Heart right ventricle (tissue), 16 donors: Measurements from ENCODE around the gene SYNPO2. TPM values are rescaled to one million over a fixed set of nuclear protein-coding genes. Genes with fewer than 3 reads are reported as not detected.

Source experiments
- ATAC-seq, 8 donors: fragments of 200-7000 bp; cut with Tn5 transposase; one replicate each; pipeline ENCODE4 v1.9.1; 2020; ENCODE audit warnings: mild to moderate bottlenecking in 8 of 8, moderate library complexity in 8 of 8, moderate number of reproducible peaks in 1 of 8
- DNase-seq, 2 donors: peaks; one replicate each; pipeline ENCODE4 v3.0.0-alpha.2; 2020
- H3K27ac ChIP-seq, 10 donors: fragments of 200-600 bp; sonication (generic) in 2 of 10; one replicate each; pipeline versions ENCODE4 v1.5.0 to v1.8.0; 2020 to 2022; ENCODE audit warnings: mild to moderate bottlenecking in 3 of 10
- H3K27me3 ChIP-seq, 7 donors: fragments of 200-600 bp; one replicate each; pipeline ENCODE4 v1.8.0; 2021 to 2022; ENCODE audit warnings: mild to moderate bottlenecking in 2 of 7
- H3K36me3 ChIP-seq, 9 donors: fragments of 200-600 bp; sonication (generic) in 1 of 9; one replicate each; pipeline versions ENCODE4 v1.5.0 to v1.8.0; 2020 to 2022; ENCODE audit warnings: mild to moderate bottlenecking in 2 of 9
- H3K4me1 ChIP-seq, 9 donors: fragments of 200-600 bp; sonication (generic) in 1 of 9; one replicate each; pipeline versions ENCODE4 v1.5.0 to v1.8.0; 2020 to 2022; ENCODE audit warnings: mild to moderate bottlenecking in 4 of 9
- H3K4me3 ChIP-seq, 10 donors: fragments of 200-600 bp; sonication (generic) in 2 of 10; one replicate each; pipeline versions ENCODE4 v1.5.0 to v1.8.0; 2020 to 2022; ENCODE audit warnings: mild to moderate bottlenecking in 7 of 10, moderate library complexity in 2 of 10
- H3K9me3 ChIP-seq, 11 donors: fragments of 200-600 bp in 10 of 11; sonication (generic) in 2 of 11; one replicate each; pipeline versions ENCODE4 v1.5.0 to v1.8.0; 2013 to 2022; ENCODE audit warnings: mild to moderate bottlenecking in 2 of 11, control low read depth in 1 of 11, moderate library complexity in 1 of 11
- WGBS, 2 donors: extraction: QIAGEN DNeasy Blood & Tissue Kit; methylation state at CpG; one replicate each; pipeline ENCODE4 v1.1.7; 2013; ENCODE audit warnings: inconsistent platforms in 1 of 2; 5-methylcytosine and 5-hydroxymethylcytosine counted together
- intact Hi-C, 10 donors: fragments of 100-400 bp; cut with DNase I; formaldehyde crosslinking; loops; one replicate each; pipeline versions ENCODE4 v1.11.1 to v1.14.2; 2022
- polyA plus RNA-seq, 2 donors: library from polyadenylated mRNA; stranded (reverse); fragments of 200-250 nt; gene quantifications; one replicate each; pipeline ENCODE4 v1.2.3, GENCODE V29; 2013
- total RNA-seq, 10 donors: library from RNA; stranded (reverse); fragmentation: NEBNext Ultra II Directional in 3 of 10; extraction: Animal tissue kit (Norgen Biotek cat#: 25700) in 3 of 10; gene quantifications; one replicate each; pipeline versions ENCODE4 v1.2.1 to v1.2.4, GENCODE V29; 2021 to 2023
- TF ChIP-seq, protein P1 (sequence below), 9 donors: fragments of 200-600 bp; sonication (generic) in 2 of 9; IDR thresholded peaks; one replicate each; pipeline versions ENCODE4 v1.5.0 to v1.8.0; 2021 to 2022; ENCODE audit warnings: antibody characterized with exemption in 9 of 9, mild to moderate bottlenecking in 5 of 9, moderate library complexity in 1 of 9
- donor health status: Arrhythmogenic right ventricular cardiomyopathy.
- donor health status: ischemic (EF 13 %, LVEDD 7.1; RV severe dilation, severe dysfunction).
- donor health status: healthy with polysubstance abuse.
- donor health status: DM: no; HTN: yes; CAD: no.
- donor health status: DM: no; HTN: no; CAD: no.
- donor health status: ischemic (EF 25% LVEDD 6.9; RV normal size, moderate dysfunction).
- donor health status: ischemic (EF 25% LVEDD 5.7; RV mildly dilated, moderate dysfunction).
- donor health status: healthy.
- donor health status: DM: yes; HTN: yes; CAD: no.
- donor health status: Ischemic cardiomyopathy.
- donor health status: ischemic (EF 35%, LVEDD 5.7; RV mildly dilated, moderate dysfunction).
- donor health status: nonischemic (EF 11% LVEDD 7.7; RV severe dilation, severe dysfunction).
- donor health status: DM: yes; HTN: yes; CAD: no.
- donor health status: PGD.
- donor health status: ischemic (EF 29% LVEDD 5.4; RV normal size, mild dysfunction).
- donor health status: nonischemic (EF 23%, LVEDD 6.1; RV moderate dilation, normal function).

The SYNPO2 gene
- total and polyA plus RNA-seq, 12 donors = 27.5 to 405 (median 244) TPM

GRCh38 chr4:118904935-118905334 lies 16.3 kb downstream of the SYNPO2 start:
- 32 to 50% methylated on average over 2 of the region's 2 CpGs for WGBS, 2 donors
- peaks cover 4 to 82% (median 52%) of the 10 kb centered on the region in 9 donors for H3K4me1 ChIP-seq
- peak overlapping the region in 9 of 10 donors; percentile 4 to 89 (median 68) for H3K27ac ChIP-seq
- TF ChIP-seq, protein P1, sequence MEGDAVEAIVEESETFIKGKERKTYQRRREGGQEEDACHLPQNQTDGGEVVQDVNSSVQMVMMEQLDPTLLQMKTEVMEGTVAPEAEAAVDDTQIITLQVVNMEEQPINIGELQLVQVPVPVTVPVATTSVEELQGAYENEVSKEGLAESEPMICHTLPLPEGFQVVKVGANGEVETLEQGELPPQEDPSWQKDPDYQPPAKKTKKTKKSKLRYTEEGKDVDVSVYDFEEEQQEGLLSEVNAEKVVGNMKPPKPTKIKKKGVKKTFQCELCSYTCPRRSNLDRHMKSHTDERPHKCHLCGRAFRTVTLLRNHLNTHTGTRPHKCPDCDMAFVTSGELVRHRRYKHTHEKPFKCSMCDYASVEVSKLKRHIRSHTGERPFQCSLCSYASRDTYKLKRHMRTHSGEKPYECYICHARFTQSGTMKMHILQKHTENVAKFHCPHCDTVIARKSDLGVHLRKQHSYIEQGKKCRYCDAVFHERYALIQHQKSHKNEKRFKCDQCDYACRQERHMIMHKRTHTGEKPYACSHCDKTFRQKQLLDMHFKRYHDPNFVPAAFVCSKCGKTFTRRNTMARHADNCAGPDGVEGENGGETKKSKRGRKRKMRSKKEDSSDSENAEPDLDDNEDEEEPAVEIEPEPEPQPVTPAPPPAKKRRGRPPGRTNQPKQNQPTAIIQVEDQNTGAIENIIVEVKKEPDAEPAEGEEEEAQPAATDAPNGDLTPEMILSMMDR (IDR thresholded peaks at IDR 0.05) = no peak
- intact Hi-C loops = loop anchor here in 1 of 10 donors (5.0 kb wide), 1 partner anchor 62 kb away; no protein-coding TSS in a partner anchor
- DNase-seq (no peak), ATAC-seq (peak in 7 of 8 donors; percentile 28 to 68 (median 50))
- peaks cover 0 to 8% (median 0%) of the 10 kb centered on the region in 9 donors for H3K36me3 ChIP-seq
- peak overlapping the region in 1 of 10 donors; percentile 2 for H3K4me3 ChIP-seq
- no peaks in the 10 kb centered on the region for H3K9me3 ChIP-seq
- H3K27me3 ChIP-seq = no peaks in the 10 kb centered on the region

GRCh38 chr4:118905566-118905965 lies 16.9 kb downstream of the SYNPO2 start:
- H3K27ac ChIP-seq = peak overlapping the region in 9 of 10 donors; percentile 4 to 89 (median 68)
- no peaks in the 10 kb centered on the region for H3K27me3 ChIP-seq
- DNase-seq (no peak), ATAC-seq (peak in 6 of 8 donors; percentile 14 to 65 (median 25))
- H3K4me3 ChIP-seq = no peak overlapping the region
- intact Hi-C loops = loop anchor here in 1 of 10 donors (5.0 kb wide), 1 partner anchor 62 kb away; no protein-coding TSS in a partner anchor
- H3K4me1 ChIP-seq = peaks cover 4 to 87% (median 54%) of the 10 kb centered on the region in 9 donors
- H3K36me3 ChIP-seq = peaks cover 0 to 8% (median 0%) of the 10 kb centered on the region in 9 donors
- 17 to 21% methylated on average over 4 of the region's 4 CpGs for WGBS, 2 donors
- H3K9me3 ChIP-seq = no peaks in the 10 kb centered on the region
- TF ChIP-seq, protein P1 (IDR thresholded peaks at IDR 0.05) = no peak

- WGBS, 2 donors = 42 to 48% methylated on average over 8 of the region's 8 CpGs
- intact Hi-C loops = loop anchor here in 1 of 10 donors (5.0 kb wide), 1 partner anchor 58 kb away; no protein-coding TSS in a partner anchor
- no peaks in the 10 kb centered on the region for H3K27me3 ChIP-seq
- peaks cover 3 to 77% (median 51%) of the 10 kb centered on the region in 9 donors for H3K4me1 ChIP-seq
- DNase-seq (no peak), ATAC-seq (peak; percentile 35 to 85 (median 73))
- H3K36me3 ChIP-seq = peaks cover 0 to 8% (median 0%) of the 10 kb centered on the region in 9 donors
- TF ChIP-seq, protein P1 (IDR thresholded peaks at IDR 0.05) = no peak
- H3K9me3 ChIP-seq = no peaks in the 10 kb centered on the region
- H3K4me3 ChIP-seq = peak overlapping the region in 2 of 10 donors; percentile 1 to 19
- peak overlapping the region; percentile 36 to 79 (median 66) for H3K27ac ChIP-seq
Measured at GRCh38 chr4:118909173-118909956, 20.7 kb downstream of the SYNPO2 start.

GRCh38 chr4:118910221-118910620 lies 21.6 kb downstream of the SYNPO2 start:
- intact Hi-C loops = no loop called here
- TF ChIP-seq, protein P1 (IDR thresholded peaks at IDR 0.05) = no peak
- Histone ChIP-seq H3K27ac (peak overlapping the region; percentile 36 to 79 (median 66)), H3K9me3 (no peaks in the 10 kb centered on the region), H3K4me3 (peak overlapping the region in 1 of 10 donors; percentile 22), H3K27me3 (no peaks in the 10 kb centered on the region), H3K4me1 (peaks cover 3 to 68% (median 44%) of the 10 kb centered on the region in 9 donors), H3K36me3 (peaks cover 0 to 8% (median 0%) of the 10 kb centered on the region in 9 donors)
- ATAC-seq = peak in 3 of 8 donors; percentile 3 to 19 (median 5)
- 37 to 49% methylated on average over 3 of the region's 3 CpGs for WGBS, 2 donors
- DNase-seq = no peak
